ENCODE data around the gene SORBS2. TPM values are rescaled to one million over a fixed set of nuclear protein-coding genes. Genes with fewer than 3 reads are reported as not detected.

SORBS2 gene
- total and polyA plus RNA-seq, 2 of the 4 experiments (the other 2 are of a cell fraction): 0.18 TPM; not detected in 1

DNA sequence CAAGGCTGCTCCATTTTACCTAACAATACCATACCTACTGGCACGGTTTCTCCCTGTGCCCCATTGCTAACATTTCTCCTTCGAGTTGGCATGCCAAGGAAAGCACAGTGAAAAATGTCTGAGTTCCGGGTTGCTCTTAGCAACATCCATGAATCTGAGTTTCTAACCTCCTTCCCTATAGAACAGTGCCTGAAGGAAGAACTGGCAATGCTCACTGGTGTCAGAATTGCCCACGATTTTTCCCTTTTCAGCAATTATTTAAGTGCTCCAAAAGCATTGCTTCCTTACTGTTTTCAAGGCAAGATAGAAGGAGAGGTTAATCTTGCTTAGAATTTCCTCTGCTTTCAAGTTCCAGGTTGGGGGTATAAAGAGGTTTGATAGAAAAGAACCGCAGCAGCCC is 75.1 kb downstream of the SORBS2 start:
- DNase-seq (no peak), ATAC-seq (ENCODE audit: low read depth) (no peak)
- Histone ChIP-seq H3K9me3 (ENCODE audit: control insufficient read depth, insufficient read depth, low read length) (peaks cover 7% of the 10 kb centered on the region), H2AFZ (replicated peaks; ENCODE audit: low read length, poor library complexity) (no peak overlapping the region), H3K56ac (ENCODE audit: extremely low read depth, insufficient read depth, low read length) (no peak overlapping the region), H3K14ac (replicated peaks; ENCODE audit: low read depth, low read length) (no peak overlapping the region), H3K36me3 (ENCODE audit: control insufficient read depth, insufficient read depth, low read length) (no peaks in the 10 kb centered on the region), H2BK15ac (ENCODE audit: low read depth, low read length) (no peak overlapping the region), H3K18ac (ENCODE audit: low read depth, low read length) (no peak overlapping the region), H3K27ac (ENCODE audit: insufficient read depth, low read length) (no peak overlapping the region), H3K4me1 (ENCODE audit: control insufficient read depth, insufficient read depth, low read length) (peaks cover 4% of the 10 kb centered on the region; the same call in 1 of the 2 replicates), H4K8ac (ENCODE audit: low read depth in 2 of 2, low read length in 2 of 2) (no peak overlapping the region), H3K23ac (ENCODE audit: low read depth, low read length) (no peak overlapping the region), H3K79me1 (ENCODE audit: low read depth in 1 of 2, low read length in 2 of 2) (no peaks in the 10 kb centered on the region), H3K27me3 (ENCODE audit: control insufficient read depth, insufficient read depth, low read length) (peaks cover 46% of the 10 kb centered on the region), H2AK9ac (replicated peaks; ENCODE audit: low read depth, low read length, poor library complexity) (no peak overlapping the region), H3K9ac (ENCODE audit: low read depth, low read length) (no peak overlapping the region), H2BK120ac (ENCODE audit: low read depth, low read length) (no peak overlapping the region), H2BK5ac (ENCODE audit: low read depth, low read length, poor library complexity, severe bottlenecking) (no peak overlapping the region), H3K4me2 (ENCODE audit: low read depth, low read length) (no peak overlapping the region), H3K4ac (ENCODE audit: low read depth, low read length) (no peak overlapping the region), H4K5ac (ENCODE audit: low read depth, low read length) (no peak overlapping the region), H4K20me1 (ENCODE audit: insufficient read depth, low read length) (no peaks in the 10 kb centered on the region), H2BK20ac (ENCODE audit: low read depth, low read length) (no peak overlapping the region), H3K9me1 (ENCODE audit: insufficient read depth, low read length) (no peaks in the 10 kb centered on the region), H4K91ac (ENCODE audit: insufficient read depth, low read depth, low read length) (no peak overlapping the region), H2AK5ac (ENCODE audit: low read depth, low read length) (no peak overlapping the region), H3K4me3 (ENCODE audit: insufficient read depth, low read depth, low read length) (no peak overlapping the region)
- CTCF ChIA-PET: no interaction called here
- TF ChIP-seq FOS (IDR thresholded peaks at IDR 0.05; ENCODE audit: low read depth, low read length): no peak
- intact Hi-C loops (cut with micrococcal nuclease) (no loop called here), dilution Hi-C loops (cut with HindIII; ENCODE audit: low sequenced_read_pairs, unreplicated experiment) (no loop called here), in situ Hi-C loops (cut with MboI; ENCODE audit: low sequenced_read_pairs) (no loop called here)
- BruUV-seq (replicated peaks): no TSS peak
- no CpG with 5 or more reads among the region's 5 CpGs for WGBS, 2 experiments (ENCODE audit: extremely low coverage in 2 of 2, insufficient read length in 1 of 2)
- POLR2A ChIA-PET (ENCODE audit: unreplicated experiment): no interaction called here

Measured in IMR-90 (cell line).